Cardiac muscle cell (in vitro differentiated cells and primary cell): ENCODE measurements around the gene SENP3. TPM values are rescaled to one million over a fixed set of nuclear protein-coding genes. Genes with fewer than 3 reads are reported as not detected.

ENCODE experiments used
- DNase-seq, 2 donors: peaks; one replicate each; pipeline versions ENCODE4 v3.0.0 to v3.0.0-alpha.2; 2010 to 2017; ENCODE audit warnings: low read depth in 1 of 2, low spot score in 1 of 2
- H3K27ac ChIP-seq: fragments of 200-600 bp; sonication (generic); 2 replicates; pipeline ENCODE4 v1.5.1; 2016
- H3K27me3 ChIP-seq: fragments of 200-600 bp; sonication (generic); 2 replicates; pipeline ENCODE4 v1.6.0; 2016; ENCODE audit warnings: control low read depth
- H3K36me3 ChIP-seq: fragments of 200-600 bp; sonication (generic); 2 replicates; pipeline ENCODE4 v1.5.1; 2016; ENCODE audit warnings: control low read depth
- H3K4me1 ChIP-seq: fragments of 200-600 bp; sonication (generic); 2 replicates; pipeline ENCODE4 v1.8.1; 2017; ENCODE audit warnings: low read depth, mild to moderate bottlenecking, mixed run types
- H3K4me3 ChIP-seq: fragments of 200-600 bp; sonication (generic); 2 replicates; pipeline ENCODE4 v1.5.1; 2016; ENCODE audit warnings: mild to moderate bottlenecking
- H3K9me3 ChIP-seq: fragments of 200-600 bp; sonication (generic); 2 replicates; pipeline ENCODE4 v1.5.1; 2017; ENCODE audit warnings: low read depth, mild to moderate bottlenecking, control low read depth
- polyA plus RNA-seq: library from polyadenylated mRNA; unstranded; fragments of >200 nt; fragmentation: Nextera tagmentation; extraction: Ambion mirVana; gene quantifications from 2 replicates; pipeline ENCODE4 v1.2.1, GENCODE V29; 2016
- total RNA-seq: library from RNA; depleted of rRNA; stranded (reverse); fragments of >200 nt; gene quantifications from 2 replicates; pipeline ENCODE4 v1.2.3, GENCODE V29; 2016
- TF ChIP-seq, protein P1 (sequence below): IDR thresholded peaks from 2 replicates; pipeline ENCODE4 v1.5.1; 2012; ENCODE audit warnings: low read depth, mild to moderate bottlenecking, low read length

Gene SENP3
- total and polyA plus RNA-seq, 2 experiments from 2014 or later = 45.0 to 78.9 TPM

- peaks cover 16% of the 10 kb centered on the region for H3K36me3 ChIP-seq
Measured at GRCh38 chr17:7606280-7606679, 44.6 kb downstream of the SENP3 start.

GRCh38 chr17:7610641-7611040 is 48.9 kb downstream of the SENP3 start:
- DNase-seq = no peak
- no peaks in the 10 kb centered on the region for H3K9me3 ChIP-seq
- no peak overlapping the region for H3K27ac ChIP-seq
- H3K27me3 ChIP-seq = no peaks in the 10 kb centered on the region
- TF ChIP-seq, protein P1, sequence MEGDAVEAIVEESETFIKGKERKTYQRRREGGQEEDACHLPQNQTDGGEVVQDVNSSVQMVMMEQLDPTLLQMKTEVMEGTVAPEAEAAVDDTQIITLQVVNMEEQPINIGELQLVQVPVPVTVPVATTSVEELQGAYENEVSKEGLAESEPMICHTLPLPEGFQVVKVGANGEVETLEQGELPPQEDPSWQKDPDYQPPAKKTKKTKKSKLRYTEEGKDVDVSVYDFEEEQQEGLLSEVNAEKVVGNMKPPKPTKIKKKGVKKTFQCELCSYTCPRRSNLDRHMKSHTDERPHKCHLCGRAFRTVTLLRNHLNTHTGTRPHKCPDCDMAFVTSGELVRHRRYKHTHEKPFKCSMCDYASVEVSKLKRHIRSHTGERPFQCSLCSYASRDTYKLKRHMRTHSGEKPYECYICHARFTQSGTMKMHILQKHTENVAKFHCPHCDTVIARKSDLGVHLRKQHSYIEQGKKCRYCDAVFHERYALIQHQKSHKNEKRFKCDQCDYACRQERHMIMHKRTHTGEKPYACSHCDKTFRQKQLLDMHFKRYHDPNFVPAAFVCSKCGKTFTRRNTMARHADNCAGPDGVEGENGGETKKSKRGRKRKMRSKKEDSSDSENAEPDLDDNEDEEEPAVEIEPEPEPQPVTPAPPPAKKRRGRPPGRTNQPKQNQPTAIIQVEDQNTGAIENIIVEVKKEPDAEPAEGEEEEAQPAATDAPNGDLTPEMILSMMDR = no peak
- no peaks in the 10 kb centered on the region for H3K36me3 ChIP-seq
- H3K4me3 ChIP-seq = no peak overlapping the region
- peaks cover 22% of the 10 kb centered on the region for H3K4me1 ChIP-seq

More at GRCh38 chr17:7606280-7606679, 44.6 kb downstream of the SENP3 start:
- Histone ChIP-seq H3K27me3 (no peaks in the 10 kb centered on the region), H3K27ac (peak overlapping the region; percentile 77), H3K4me3 (no peak overlapping the region), H3K4me1 (peaks cover 11% of the 10 kb centered on the region), H3K9me3 (no peaks in the 10 kb centered on the region)
- DNase-seq = peak in 1 of 2 donors; percentile 65
- TF ChIP-seq, protein P1 = no peak

DNA sequence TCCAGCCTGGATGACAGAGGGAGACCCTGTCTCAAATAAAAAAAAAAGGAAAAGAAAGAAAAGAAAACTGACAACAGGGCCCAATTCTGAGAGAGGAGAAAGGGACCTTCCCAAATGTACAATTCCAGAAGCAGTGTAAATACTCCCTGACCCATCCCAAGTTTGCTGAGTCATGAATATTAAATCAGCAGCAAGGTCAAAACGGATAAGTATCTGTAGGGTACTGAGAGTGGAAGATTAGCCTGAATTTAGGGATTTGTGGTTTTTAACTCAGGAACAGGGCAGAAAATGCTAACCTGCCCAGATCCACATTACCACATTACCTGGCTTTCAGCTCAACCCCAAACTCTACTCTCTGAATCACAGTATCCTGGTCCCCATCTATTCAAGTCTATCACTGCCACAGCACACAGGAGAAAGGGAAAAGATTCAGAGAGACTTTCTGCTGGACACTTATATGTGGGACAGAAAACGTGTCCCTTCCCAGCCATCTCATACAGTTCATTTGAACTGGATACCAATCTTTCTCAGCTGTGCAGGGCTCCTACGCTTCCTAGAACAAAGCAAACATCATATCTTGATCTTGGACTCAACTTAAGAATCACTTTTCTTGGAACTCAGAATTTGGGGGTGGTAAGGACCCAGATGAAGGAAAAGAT is 50.0 kb downstream of the SENP3 start:
- H3K9me3 ChIP-seq = no peaks in the 10 kb centered on the region
- H3K27me3 ChIP-seq = no peaks in the 10 kb centered on the region
- H3K36me3 ChIP-seq = no peaks in the 10 kb centered on the region
- TF ChIP-seq, protein P1 = no peak
- DNase-seq = no peak
- peaks cover 12% of the 10 kb centered on the region for H3K4me1 ChIP-seq
- H3K27ac ChIP-seq = no peak overlapping the region
- H3K4me3 ChIP-seq = no peak overlapping the region

DNA sequence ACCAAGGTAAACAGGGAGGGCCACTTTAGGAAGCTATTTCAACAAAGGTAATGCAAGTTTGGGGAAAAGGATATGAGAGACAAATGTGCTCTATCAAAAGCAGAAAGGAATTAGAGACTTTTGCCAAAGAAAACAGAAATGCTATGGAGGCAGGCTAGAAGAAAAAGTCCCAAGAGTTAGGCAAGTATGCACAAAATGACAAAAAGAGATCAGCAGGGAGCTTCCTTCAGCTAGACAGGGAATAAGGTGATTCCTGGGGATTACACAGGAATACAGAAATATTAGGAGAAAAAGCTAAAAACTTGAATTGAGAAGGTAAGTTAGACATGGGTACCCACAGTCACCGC is 50.5 kb downstream of the SENP3 start:
- no peaks in the 10 kb centered on the region for H3K36me3 ChIP-seq
- DNase-seq = peak in 1 of 2 donors; percentile 38
- H3K4me1 ChIP-seq = peaks cover 11% of the 10 kb centered on the region
- no peak overlapping the region for H3K27ac ChIP-seq
- TF ChIP-seq, protein P1 = no peak
- H3K27me3 ChIP-seq = no peaks in the 10 kb centered on the region
- H3K9me3 ChIP-seq = no peaks in the 10 kb centered on the region
- no peak overlapping the region for H3K4me3 ChIP-seq

DNA sequence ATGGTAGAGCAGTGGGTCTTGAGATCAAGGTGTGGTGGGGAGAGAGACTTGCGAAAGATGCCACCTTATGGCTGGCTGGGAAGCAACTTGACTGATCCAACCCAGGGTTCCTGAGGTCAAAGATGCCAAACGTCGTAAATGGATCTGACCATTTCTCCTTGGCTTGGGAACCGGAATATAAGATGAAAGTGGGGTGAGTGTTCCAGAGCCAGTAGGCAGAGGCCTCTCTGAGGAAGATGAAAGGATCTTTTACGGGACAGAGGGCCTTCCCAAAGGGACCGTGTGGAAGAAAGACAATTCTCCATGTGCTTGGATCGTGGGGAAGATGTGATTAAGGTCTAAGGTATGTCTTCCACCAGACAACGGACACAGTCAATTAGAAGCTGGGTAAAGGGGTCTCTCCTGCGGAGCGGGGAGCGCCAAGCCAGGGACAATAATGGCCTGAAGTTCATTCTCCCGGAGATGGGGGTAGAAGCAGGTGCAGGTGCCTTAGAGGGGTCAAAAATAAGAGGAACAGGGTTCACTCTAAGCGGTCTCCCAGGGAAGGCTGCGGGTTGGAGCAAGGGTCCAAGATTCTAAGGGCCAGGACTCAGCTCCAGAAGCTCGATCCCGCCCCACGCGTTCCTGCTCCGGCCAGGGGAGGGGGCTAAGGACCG is 52.2 kb downstream of the SENP3 start:
- H3K27ac ChIP-seq = peak overlapping the region; percentile 95
- no peaks in the 10 kb centered on the region for H3K27me3 ChIP-seq
- H3K36me3 ChIP-seq = no peaks in the 10 kb centered on the region
- peaks cover 11% of the 10 kb centered on the region for H3K4me1 ChIP-seq
- TF ChIP-seq, protein P1 = no peak
- peak in 1 of 2 donors; percentile 29 for DNase-seq
- no peaks in the 10 kb centered on the region for H3K9me3 ChIP-seq
- peak overlapping the region; percentile 94 for H3K4me3 ChIP-seq
